HTERT RPE-1 (cell line): ENCODE results near the gene SH2D1A.
"Not testable (repeated sequence)": the region's sequence is repeated elsewhere in the genome, so short reads cannot be mapped to it uniquely, and the experiment has no call there.

Experiments
- in situ Hi-C: fragments of 300-500 bp; cut with MboI; formaldehyde crosslinking; loops from 4 replicates; pipeline ENCODE4 v1.14.3; 2020; ENCODE audit warnings: low sequenced_read_pairs

SH2D1A gene

GRCh38 chrX:124348885-124349453 lies 2.6 kb downstream of the SH2D1A start:
- in situ Hi-C loops: no loop called here

- in situ Hi-C loops: no loop called here
Measured at GRCh38 chrX:124354648-124355047, 8.3 kb downstream of the SH2D1A start.

DNA sequence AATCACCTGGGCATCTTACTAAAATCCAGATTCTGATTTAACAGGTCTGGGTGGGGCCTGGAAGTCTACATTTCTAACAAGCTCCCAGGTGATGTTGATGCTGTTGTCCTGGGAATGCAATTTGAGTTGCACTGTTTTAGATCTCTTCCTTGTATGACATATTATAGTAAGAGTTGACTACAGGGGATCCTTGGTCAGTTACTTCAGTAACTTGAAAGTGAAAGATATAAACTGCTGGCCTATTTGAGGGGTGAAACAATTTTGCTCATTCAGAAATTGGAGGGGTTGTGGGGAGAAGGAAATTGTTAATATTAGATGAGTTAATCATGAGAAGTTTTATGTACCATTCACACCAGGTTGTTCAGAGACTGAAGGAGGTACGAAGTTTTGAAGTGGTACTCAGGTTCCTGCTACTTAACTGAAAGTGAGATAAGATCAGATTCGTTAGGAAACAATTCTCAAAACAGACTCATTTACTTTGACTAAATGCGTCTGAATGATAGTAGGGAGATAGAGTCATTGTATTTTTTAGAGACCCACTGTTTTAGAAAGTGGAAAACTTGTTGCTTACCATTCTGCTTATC lies 12.5 kb downstream of the SH2D1A start:
- in situ Hi-C loops: no loop called here

DNA sequence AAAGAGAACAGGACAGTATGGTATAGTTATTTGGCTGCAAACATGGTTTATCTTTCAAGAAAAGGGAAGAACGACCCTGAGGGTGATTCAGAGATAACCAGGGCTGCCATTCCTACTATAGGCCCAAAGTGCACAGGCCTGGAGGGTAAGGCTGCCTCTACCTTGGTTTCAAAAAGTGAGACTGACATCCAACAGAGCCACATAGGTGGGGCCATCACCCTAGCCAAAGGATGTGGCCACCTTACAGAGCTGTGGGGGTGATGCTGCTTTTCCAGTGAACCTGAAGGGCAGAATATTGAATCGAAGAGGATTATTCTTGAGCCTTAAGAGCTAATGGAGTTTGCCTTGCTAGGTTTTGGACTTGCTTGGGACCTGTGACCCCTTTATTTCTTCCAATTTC lies 15.7 kb downstream of the SH2D1A start:
- in situ Hi-C loops: no loop called here

GRCh38 chrX:124362761-124363160 lies 16.4 kb downstream of the SH2D1A start:
- in situ Hi-C loops: no loop called here

DNA sequence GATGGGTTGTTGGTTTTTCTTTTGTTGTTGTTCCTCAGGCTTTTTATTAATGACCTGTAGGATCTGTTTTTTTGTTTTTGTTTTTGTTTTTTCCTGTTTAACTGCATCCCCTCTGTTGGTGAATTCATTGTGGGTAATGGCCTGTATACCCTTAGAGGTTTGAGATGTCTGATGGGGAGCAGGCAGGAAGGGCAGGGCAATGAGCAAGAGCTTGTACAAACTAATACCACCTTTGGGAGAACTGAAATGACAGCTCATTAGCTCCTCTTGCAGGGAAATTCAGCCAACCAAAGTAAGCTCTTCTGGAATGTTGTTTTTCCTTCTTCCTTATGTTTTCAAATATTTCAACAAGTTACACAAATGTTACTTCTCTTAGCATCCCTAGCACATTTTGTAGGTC lies 23.4 kb downstream of the SH2D1A start:
- in situ Hi-C loops: no loop called here

- in situ Hi-C loops: no loop called here
Measured at GRCh38 chrX:124373348-124373747, 27.0 kb downstream of the SH2D1A start.

GRCh38 chrX:124378643-124379042 lies 32.3 kb downstream of the SH2D1A start:
- in situ Hi-C loops: no loop called here

GRCh38 chrX:124383354-124383753 lies 37.0 kb downstream of the SH2D1A start:
- in situ Hi-C loops: no loop called here

- in situ Hi-C loops: no loop called here
Measured at GRCh38 chrX:124386401-124386800, 40.0 kb downstream of the SH2D1A start.

DNA sequence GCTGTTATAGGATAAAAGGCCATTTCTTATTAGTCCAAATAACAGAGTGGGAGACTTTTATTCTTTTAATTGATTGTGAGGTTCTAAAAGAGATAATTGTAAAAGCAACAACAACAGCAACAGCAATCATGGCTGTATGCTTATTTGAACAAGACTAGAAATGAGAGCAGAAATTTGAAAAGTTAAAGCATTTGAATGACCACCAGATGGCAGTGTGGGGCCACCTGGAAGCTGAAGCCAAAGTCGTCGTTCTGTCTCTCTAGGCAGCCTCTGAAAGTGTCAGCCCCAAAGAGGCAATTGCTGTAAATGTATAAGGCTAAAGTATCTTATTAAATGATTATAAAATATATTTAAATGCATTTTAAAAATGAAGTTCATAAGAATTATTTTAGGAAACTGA lies 42.2 kb downstream of the SH2D1A start:
- in situ Hi-C loops: no loop called here

- in situ Hi-C loops: no loop called here
Measured at GRCh38 chrX:124392794-124393193, 46.4 kb downstream of the SH2D1A start.

- in situ Hi-C loops: no loop called here
Measured at GRCh38 chrX:124393238-124393637, 46.9 kb downstream of the SH2D1A start.

DNA sequence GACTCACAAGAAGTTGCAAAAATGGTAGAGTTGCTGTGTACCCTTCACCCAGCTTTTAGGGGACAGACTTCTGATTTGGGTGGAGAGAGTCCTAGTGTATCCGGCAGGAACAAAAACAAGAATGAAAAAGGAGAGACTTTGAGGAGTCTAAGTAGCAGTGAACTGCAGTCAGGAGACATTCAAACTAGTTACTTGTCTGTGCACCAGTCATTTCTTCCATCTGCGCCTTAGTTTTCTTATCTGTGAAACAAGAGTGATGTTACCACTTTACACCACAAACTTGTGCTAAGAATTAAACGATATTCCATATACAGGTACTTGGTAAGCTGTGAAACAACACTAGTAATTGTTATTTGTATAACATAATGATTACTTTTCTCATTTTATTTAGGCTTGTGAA lies 47.3 kb downstream of the SH2D1A start:
- in situ Hi-C loops: no loop called here

- in situ Hi-C loops: no loop called here
Measured at GRCh38 chrX:124395145-124395880, 49.0 kb downstream of the SH2D1A start.

DNA sequence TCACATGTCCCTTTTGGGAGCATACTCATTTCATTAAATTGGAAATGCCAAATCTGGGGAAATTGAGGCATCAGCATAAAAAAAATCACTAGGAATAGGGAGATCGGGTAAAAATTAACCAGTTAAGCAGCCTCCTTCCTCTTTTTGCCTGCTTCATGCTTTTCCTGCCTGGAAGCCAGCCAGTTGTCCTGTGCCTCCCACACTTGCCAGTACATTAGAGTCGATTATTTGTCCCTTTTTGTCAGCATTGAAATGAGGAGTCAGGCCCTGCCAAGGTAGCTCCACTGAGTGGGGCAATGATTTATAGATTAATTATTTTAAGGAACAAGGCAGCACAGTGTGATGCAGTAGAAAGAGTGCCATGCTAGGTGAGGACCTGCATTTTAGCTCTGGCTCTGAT lies 55.3 kb downstream of the SH2D1A start:
- in situ Hi-C loops: no loop called here

DNA sequence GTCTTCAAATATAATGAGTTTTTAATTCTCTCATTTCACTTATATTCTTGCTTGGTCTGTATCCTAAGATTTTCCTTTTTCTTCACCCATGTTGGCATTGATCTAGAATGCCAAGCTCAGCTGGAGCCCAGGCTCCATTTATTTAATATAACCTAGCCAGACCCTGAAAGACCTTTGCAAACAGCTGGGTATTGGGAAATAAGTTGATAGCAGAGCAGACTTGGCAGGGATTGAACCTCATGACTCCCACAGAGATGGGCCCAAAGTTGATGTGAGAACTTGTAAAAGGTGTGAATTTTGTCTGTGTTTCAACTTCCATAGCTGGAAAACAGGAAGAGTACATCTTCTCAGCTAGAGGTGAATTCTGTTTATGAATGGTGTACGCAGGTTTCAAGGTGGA lies 59.5 kb downstream of the SH2D1A start:
- in situ Hi-C loops: no loop called here

DNA sequence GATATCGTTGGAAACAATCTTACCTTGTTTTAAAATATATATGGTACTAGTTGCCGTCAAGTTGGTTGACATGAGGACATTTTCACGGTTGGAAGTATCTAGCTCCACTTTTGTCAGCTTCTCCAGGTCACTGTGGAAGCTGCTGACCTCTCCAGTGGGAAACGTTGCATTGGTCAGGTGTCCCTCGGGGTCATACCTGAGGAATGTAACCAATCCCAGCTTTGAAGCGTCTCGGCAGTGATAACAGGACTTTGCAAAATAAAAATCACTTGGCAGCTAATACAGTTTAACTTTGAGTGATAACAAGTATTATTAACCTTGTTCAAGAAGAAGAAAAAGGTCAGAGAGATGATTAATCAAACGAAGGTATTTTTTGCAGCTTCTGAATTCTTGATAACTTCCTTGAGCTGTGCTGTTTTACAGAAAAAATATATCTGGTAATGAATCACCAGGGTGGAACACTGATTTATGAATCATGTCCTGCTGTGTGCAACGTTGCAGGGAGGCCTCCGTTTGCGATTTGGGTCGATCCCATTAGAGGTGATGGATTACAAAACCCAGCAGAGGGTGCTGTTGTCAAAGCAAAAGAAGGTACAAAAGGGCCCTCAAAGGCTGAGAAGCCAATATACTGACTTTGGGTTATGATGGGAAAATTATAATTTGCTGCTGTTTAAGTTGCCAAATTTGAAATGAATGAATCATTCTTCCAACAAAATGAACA lies 60.1 kb downstream of the SH2D1A start:
- in situ Hi-C loops: no loop called here

- in situ Hi-C loops: no loop called here
Measured at GRCh38 chrX:124407226-124407625, 60.9 kb downstream of the SH2D1A start.

DNA sequence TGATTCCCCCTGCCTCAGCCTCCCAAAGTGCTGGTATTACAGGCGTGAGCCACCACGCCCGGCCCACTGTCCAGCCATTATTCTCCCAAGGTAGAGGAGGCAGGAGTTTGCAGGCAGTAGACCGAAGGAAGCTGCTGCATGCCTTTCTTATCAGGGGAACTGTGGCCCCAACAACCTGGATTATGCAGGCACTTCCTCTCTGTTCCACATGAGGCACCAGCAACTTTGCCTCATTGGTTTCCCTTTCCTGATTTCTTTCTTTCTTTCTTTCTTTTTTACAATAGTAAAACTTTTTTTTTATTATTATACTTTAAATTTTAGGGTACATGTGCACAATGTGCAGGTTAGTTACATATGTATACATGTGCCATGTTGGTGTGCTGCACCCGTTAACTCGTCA lies 62.0 kb downstream of the SH2D1A start:
- in situ Hi-C loops: not testable (repeated sequence)

GRCh38 chrX:124413244-124413643 lies 66.9 kb downstream of the SH2D1A start:
- in situ Hi-C loops: no loop called here

DNA sequence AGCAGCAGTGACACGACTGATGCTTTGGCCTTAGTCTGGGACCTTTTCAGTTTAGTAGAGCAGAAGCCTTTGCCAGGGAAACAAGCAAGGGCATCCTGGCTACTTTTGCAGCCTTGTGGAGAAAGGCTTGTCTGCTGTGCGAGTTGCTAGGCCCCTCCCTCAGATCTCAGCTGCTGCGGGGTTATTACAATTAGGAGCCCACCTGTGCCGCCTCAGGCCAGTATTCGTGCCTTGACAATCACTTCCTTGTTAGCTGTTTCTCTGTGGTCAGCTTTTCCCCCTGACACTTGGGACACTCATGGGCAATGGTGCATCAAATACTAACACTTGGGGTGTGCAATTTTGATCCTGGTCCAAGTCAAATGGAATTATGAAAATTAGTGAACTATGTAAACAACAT lies 67.9 kb downstream of the SH2D1A start:
- in situ Hi-C loops: no loop called here
